OCI-M2 (cell line): ENCODE measurements around the gene SPINK8.
"Not testable (repeated sequence)": the region's sequence is repeated elsewhere in the genome, so short reads cannot be mapped to it uniquely, and the experiment has no call there.

ENCODE experiments used
- DNase-seq: peaks from one replicate; lab custom pipeline; 2025; ENCODE audit not compliant: unreplicated experiment; lab: John Stamatoyannopoulos, UW

Gene SPINK8

DNA sequence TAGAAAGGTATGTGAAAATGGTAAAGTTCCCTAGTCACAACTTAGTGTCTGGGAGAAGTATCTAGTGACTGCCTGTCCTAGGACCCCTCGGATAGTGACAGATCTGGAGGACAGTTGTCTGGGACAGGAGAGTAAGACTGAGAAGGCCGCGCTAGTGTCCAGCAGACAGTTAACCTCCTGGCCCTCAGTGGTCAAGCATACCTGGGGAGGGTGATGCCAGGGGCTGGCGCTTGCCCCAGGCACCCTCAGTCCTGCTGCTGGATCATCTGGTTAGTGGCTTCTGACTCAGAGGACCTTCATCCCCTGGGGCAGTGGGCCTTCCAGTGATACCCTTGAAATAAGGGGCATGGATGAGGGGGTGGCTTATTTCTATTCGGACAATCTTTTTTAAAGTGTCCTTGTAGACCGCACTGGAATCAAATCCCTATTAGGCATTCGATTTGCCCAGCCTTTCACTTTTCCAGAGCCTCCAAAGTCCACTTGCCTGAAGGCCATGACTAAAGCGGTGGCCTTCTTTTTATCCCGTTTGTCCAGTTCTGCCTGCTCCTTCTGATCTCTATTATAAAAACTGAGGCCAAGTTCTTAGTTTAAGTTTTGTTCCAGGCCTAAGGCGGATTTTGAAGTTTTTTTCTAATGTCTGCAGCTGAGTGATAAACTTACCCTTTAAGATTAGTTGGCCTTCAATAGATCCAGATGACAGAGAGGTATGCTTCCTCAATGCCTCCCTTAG, 1.6 kb downstream of the SPINK8 start:
- not testable (repeated sequence) for DNase-seq

DNA sequence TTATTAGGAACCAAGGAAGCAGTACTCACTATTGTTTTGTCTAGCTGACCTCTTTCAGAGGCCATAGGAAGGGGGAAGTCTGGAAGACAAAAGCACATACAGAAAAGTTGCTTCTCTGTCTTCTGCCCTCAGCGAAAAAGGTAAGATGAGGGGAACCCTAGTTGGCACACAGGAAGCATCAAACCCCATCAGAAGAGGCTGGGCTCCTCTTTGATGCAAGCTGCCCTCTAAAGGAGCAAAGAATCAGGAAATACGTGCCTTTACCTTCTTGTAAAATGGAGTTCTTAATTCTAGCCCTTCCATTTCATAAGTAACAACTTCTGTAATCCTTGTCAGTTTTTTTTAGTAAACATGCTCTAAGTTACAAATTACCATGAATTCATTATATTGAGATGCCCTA, 12.5 kb downstream of the SPINK8 start:
- no peak for DNase-seq

DNA sequence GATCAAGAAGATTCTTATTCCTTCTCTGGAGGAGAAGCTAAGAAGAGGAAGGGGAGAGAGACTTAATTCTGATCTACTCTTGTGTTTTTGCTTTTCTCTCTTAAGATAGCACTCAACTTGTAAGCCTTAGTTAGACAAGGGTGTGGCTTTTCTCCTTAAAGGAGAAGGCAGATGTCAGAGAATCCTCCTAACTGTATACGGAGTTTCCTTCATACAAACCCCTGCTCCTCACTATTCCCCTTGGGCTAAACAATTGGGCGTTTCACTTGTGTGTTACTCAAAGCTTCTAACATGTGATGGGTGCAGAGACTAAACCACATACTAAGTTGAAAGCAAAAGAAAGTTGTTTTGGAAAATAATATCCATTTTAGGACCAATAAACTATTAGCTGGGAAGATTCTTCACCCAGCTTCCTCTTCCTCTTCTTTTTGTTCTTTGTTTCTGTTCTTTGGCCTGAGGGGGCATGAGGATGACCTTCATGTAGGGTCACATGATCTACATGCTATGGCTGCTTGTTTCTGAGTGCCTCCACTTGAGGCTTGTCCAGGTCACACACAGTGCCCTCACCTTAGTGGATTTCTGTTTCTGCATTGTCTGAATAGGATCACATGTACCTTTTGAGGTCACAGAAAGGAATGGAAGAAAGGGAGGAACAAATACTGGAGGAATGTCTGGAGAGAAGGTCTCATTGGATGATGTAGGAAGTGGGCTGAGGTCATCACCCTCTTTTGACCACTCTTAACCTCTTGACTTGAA, 14.6 kb downstream of the SPINK8 start:
- no peak for DNase-seq

DNA sequence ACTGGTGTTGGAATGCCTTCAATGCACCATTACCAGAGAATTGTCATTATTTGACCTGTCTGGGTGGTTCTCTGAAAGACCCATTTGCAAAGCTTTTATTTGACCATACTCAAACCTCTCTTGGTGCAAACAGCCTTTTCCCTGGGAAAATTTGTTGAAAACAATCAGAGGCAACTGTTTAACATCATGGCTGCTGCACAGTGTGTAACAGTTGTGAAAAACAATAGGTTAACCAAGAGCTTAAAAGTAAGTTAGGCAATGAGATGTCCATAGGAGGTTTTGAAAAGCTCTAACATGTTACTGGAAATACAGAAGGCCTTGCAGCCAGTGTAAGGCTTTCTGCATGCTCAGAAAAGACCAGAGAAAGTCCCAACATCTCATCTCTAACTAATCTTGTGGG, 18.9 kb downstream of the SPINK8 start:
- DNase-seq = no peak

DNA sequence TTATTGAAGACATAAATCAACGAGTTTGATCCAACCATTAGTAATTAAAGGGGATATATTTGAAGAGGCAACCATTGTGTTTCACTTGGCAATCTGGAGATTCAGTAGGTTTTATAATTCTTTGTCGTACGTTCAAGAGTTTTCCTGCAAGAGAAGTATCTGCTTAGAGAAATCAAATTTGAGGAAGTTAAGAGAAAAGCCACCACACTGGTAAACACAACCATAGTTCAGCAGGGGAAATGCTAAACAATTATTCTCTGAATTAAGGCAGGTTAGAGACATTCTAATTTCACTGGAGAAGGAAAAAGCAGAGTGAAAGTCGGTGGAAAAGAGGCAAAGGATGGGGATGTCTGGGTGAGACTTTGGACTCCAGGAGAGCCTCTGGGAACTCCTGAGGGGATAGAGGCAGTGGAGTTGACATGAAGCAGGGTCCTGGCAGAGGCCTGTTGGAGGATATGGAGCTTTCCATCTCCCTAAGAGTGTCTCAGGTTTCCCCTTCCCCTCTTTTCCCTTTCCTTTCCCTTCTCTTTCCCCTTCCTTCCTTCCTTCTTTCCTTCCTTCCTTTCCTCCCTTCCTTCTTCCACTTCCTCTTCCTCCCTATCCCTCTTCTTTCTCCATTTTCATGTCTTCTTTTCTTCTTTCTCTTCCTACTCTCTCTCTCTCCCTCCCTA, 26.5 kb downstream of the SPINK8 start:
- DNase-seq = no peak

DNA sequence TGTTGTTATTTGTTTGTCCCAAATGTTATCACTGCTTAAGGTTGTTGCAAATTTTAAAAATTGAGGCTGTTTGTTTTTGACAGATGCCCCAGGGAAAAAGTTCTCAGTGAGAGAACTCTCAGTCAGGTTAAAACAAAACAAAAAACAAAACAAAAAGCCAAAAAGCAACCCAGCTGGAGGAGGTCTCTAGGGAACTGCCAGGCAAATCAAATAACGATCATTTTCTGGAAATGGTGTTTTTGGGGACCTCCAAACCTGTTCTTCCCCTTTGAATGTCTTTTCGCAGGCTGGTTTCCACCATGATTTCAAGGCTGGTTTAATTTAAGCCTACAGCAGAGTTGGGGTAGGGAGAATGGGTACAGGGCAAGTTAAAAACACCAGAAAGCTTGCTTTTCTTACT, 27.2 kb downstream of the SPINK8 start:
- DNase-seq = no peak

DNA sequence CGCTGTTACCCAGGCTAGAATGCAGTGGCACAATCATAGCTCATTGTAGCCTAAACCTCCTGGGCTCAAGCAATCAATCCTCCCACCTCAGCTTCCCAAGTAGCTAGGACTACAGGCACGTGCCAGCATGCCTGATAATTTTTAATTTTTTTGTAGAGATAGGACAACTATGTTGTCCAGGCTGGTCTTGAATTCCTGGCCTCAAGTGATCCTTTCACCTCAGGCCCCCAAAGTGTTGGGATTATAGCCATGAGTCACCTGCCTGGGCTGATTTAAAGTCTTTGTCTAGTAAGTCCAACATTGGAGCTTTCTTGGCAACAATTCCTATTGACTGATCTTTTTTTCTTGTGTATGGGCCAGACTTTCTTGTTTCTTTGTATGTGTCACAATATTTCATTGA, 28.1 kb downstream of the SPINK8 start:
- DNase-seq = no peak

DNA sequence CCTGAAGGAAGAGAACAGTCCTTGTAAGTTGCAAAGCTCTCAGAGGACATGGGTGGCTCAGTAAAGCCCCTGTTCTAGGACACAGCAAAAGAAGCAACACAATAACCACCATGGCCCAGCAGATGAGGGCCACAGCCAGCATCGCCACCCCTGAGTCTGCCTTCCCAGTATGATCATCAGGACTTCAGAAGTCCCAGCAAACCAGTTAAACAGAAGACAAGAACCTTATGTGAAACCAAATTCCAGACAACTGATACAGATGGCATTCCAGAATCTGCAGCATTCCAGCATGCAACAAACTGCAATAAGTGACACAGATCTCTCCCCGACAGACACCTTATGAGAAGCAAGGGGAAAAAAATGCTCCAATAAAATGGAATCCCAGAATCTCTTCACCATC, 30.4 kb downstream of the SPINK8 start:
- DNase-seq = no peak

DNA sequence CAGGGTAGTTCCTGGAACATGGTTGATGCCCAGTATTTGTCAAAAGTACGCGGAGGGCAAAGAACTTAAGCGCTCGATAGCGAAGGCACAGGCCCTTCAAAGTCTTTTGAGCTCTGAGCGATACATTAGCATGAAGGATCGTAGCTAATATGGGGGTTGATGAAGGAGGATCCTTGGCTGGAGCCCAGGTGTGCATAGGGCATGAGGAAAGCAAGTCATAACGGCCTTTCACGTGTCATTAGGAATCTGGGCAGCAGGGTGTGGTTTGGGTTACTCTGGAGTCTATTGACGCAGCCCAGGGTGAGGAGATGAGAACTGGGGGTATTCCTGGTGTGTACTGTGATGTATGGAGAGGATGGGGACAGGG, 31.7 kb downstream of the SPINK8 start:
- DNase-seq = no peak

DNA sequence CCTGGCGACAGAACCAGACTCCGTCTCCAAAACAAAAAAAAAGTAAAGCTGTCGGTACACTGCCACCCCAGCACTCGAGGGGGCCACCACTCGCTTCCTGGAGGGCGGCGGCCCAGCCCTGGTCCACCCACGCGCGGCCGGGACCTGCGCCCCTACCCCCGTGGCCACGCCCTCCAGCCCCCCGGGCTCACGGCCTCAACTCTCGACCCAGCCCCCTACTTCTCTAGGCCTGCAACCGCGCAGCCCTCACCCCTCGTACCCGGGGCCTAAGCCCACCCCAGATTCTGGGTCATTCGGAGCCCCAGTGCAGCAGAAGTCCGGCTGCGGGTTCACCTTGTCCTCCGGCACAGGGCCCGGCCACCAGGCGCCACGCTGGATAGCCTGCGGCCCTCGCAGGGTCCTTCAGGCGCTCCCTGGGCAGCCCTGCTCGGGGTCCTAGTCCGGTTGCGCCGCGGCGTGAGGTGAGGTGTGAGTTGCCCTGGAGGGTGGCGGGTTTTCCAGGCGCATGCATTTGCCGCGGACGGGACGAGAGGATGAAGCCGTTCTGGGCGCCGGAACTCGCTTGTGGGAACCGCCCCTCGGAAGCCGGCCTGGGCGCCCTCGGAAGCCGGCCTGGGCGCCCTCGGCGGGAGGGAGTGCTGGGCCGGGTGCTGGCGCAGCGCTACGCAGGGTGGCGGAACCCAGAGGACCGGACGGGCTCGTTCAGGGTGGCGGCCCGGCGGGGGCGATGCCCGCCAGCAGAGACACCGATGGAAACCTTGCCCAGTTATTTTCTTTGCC, 32.3 kb downstream of the SPINK8 start, which contains the start of gene NME6:
Gene NME6 (minus strand): TSS at position 348 of the 780 bp plus-strand sequence.
- DNase-seq = peak; percentile 68

DNA sequence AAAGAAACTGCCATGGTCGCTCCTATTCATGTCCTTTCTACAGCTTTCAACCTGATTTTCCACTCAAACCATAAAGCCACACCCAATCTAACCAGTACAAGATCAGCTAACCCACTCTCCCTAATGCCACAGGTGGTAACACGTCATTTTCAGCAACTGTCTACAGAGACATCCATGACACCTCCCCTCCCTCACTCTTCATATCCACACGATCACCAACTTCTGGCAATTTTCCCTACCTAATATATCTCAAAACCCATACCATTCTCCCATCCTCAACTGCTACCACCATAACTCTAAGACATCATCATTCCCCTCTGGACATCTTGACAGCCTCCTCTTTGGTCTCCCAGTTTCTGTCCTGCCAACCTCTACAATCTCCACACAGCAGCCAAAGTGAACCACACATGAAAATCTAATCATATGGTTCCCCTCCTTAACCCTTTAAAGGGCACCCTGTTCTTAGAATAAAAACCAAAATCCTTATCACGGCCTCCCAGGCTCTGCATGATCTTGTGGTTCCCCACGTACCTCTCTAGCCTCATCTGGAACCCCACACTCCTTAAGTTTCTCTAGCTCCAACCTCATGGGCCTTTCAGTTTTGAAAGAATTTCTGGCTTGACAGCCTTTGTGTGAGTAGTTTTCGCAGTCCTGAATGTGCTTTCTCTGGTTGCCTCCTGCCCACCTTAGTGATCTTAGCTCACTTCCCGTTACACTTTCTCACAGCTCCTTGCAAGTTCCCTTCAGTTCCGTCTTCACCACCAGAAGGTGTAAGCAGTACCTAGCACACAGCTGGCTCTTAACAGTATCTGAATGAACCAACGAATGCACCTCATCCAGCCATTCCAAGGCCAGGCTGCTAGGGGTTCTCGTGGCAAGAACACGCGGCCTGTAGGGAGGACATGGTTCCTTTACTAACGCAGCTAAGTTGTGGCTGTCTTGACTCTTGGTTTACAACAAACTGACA, 33.4 kb downstream of the SPINK8 start:
- no peak for DNase-seq

DNA sequence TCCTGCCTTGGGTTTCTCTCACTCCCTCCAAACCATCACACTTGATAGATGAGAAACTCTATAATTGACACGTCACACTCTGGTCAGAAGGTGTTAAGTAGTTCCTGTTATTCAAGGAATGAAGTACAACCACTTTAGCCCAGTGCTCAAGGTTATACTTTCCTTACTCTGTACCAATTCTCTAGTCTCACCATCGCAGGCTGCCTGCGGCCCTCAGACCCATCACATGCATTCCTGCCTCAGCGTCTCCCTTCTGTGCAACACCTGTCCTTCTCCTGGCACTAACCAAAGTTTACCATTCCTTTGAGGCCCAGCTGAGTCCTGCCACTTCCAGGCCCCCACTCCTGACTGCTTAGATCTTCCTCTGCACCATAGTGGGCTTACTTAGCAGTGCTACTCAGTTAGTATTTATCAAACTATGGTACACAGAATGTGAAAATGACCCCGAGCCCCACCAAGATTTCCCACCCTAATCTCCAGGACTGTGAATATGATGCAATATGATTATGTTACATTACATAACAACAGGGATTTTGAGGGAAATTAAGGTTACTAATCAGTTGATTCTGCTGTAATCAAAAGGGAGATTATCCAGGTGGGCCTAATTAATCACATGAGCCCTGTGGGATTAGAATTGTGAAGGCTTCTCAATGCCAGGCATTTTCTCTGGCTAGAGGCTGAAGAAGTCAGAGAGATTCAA, 36.2 kb downstream of the SPINK8 start:
- DNase-seq = no peak

DNA sequence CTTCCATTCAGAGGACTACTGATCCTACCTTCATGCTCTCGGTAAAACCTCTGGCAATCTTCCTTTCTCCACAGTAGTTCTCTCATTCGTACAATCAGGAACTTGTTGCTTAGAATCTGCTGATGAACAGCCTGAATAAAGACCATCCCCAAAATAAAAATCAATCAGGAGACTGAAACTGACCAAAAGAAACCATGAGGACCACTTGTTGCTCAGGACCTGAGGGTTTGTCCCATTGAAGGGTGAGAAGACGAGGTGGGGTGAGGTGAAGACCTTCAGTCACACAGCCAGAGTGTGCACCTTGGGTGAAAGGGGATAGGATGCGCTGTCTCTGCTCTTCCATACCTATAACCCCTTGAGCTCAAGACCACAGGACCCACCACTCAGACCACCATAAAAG, 36.8 kb downstream of the SPINK8 start:
- DNase-seq = no peak

DNA sequence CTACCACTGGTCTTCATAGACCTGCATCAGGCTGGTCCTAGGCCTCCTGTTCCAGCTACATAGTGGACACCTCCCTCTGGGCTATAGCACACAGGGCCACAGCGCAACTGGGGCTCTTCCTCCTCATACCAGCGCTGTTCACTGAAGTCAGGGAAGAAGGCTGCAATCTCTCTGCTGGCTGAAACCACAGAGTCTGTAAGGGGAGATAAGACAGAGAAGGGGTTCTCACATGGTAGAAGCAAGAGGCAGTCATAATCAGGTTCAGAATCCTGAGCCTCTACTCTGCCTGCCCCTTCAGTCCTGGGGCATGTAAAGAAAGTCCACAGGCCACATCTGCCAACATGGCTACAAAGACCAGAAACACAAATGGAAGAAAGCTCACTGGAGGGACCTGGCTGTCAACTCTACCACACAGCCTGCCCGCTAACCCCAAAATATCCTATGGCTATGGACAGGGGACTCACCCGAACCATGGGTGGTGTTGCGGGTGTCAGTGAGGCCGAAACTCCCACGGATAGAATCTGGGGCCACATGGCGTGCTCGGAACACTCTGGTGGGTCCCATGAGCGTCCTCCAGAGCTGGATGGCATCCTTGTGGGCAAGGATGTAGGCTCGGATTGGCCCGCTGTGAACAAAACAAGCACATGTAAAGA, 38.7 kb downstream of the SPINK8 start:
- DNase-seq = no peak

DNA sequence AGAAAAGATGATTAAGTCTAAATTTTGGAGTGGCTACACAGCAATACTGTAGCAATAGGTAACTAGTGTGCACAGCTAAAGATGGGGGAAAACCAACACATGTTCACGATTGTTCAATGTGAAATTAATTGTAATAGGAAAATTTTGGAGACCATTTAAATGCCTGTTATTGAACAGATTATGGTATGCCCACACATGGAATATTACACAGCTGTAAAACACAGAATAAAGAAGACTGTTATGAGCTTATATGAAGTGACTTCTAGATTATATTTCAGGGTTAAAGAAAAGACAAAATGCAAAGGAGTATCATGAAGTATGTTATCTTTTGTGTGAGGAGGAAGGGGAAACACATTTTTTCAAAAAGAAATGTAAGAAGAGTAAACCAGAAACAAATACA, 43.8 kb downstream of the SPINK8 start:
- DNase-seq = no peak

DNA sequence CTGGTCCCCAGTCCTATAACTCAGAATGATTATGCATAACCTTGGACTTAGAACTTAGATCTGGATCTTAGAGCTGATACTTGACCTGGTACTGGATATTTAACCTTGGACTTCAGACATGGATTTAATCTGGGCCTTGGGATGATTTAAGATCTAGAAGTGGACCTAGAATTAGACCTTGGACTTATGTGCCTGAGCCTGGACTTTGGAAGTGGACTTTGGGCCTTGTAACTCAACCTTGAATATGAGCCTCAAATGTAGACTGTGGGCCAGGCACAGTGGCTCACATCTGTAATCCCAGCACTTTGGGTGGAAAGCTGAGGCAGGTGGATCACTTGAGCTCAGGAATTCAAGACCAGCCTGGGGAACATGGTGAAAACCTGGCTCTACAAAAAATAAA, 46.4 kb downstream of the SPINK8 start:
- DNase-seq = no peak

DNA sequence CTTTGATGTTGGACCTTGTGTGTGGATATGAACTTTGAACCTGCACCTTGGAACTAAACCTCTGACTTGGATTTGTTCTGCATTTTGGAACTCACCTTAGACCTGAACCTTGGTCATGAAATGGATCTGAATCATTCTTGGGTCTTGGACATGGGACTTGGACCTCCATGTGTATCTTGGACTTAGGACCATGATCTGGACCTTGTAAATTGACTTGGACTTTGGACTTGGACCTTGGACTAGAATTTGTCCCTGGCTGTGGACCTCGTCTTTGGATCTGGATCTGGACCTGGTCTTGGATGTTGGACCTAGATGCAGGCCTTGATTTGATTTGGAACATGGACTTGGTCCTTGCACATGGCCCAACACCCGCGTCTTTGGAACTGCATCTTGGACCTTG, 47.2 kb downstream of the SPINK8 start:
- DNase-seq = no peak

DNA sequence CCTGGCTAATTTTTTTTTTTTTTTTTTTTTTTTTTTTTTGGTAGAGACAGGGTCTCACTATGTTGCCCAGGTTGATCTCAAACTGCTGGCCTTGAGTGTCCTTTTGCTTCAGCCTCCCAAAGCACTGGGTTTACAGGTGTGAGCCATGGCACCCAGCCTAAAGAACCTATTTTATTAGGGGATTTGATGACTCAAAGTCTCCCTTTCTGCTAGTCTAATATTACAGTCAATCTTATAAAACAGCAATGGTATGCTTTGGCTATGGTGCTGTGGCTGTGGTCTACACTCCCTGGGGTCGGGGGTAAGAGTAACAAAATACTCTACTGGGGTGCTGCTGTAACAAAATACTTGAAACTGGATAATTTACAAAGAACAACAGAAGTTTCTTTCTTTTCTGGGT, 47.8 kb downstream of the SPINK8 start:
- DNase-seq = no peak

DNA sequence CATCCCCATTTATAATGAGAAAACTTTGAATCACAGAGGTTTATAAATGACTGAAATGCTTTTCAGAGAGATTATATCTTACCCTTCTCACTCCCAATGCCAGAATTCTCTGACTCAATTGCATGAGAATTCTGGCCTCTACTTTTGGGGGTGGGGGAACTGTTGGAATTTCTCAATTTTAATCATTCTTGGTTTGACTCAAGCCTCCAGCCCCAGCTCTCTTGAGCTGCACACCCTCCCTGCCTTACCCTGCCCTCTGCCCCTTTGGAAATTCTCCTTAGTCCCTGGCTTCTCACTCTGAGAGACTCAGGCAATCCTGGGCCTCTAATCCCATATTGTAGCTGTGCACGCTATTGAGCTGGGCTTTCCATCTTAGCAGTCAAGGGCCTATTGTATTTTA, 48.3 kb downstream of the SPINK8 start:
- no peak for DNase-seq
